LoVo (cell line): Measurements from ENCODE around the gene SMIM11.
"Not testable (repeated sequence)": the region's sequence is repeated elsewhere in the genome, so short reads cannot be mapped to it uniquely, and the experiment has no call there.

ENCODE experiments used
- DNase-seq: peaks from one replicate; pipeline ENCODE4 v3.0.0-alpha.2; 2016; ENCODE audit warnings: low spot score

Gene SMIM11

GRCh38 chr21:34423805-34424204 lies 48.5 kb downstream of the SMIM11 start, which contains the start of gene SMIM34:
Gene SMIM34 (minus strand): TSS chr21:34423951. CDS start chr21:34423839, 112 bp downstream.
- not testable (repeated sequence) for DNase-seq

DNA sequence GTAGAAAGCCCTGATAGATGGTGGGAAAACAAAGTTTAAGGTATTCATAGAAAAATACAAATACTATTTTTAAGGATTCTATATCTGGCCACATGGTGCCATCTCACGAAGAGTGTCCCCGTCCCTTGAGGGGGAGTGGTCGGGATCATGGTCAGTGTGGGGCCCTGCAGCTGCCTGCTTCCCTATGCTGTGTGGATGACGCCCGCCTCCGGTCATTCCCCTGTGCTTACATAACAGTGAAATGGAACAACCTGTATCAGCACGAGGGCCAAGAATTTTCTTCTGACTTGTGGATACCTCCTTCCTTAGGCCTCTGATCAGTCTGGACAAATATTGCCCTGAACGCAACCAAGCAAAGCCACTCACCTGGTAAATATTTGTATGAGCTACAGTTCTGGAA lies 52.0 kb downstream of the SMIM11 start:
- not testable (repeated sequence) for DNase-seq

DNA sequence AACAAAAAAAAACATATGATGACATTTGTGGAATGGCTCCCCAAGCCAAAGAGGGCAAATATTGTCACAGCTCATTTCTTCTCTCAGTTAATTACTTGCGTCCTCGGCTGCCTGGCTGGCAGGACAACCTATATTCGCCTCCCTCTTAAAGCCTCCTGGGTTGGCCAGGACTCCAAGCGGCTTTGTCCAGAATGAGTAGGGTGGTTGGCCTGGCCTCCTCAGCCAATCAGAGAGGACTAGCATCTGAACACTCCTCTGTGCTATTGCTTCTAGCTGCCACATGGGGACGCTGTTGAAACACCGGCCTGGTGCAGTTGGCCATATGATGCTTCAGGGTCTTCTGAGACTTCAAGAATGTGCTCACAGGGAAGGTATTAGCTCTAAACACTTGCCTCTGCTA lies 53.1 kb downstream of the SMIM11 start:
- not testable (repeated sequence) for DNase-seq

- not testable (repeated sequence) for DNase-seq
These were observed 54.4 kb downstream of the SMIM11 start for GRCh38 chr21:34429710-34430109.
